DOHH2 (cell line): ENCODE data around the gene FAM227A.

Source experiments
- H3F3A ChIP-seq: fragments of 200-600 bp; sonication (generic), shearing (Covaris generic); 2 replicates; pipeline ENCODE4 v1.6.0; 2016; ENCODE audit warnings: antibody characterized with exemption, mild to moderate bottlenecking; ENCODE audit not compliant: control insufficient read depth, insufficient read depth
- H3K27ac ChIP-seq: fragments of 200-600 bp; sonication (generic); 2 replicates; pipeline ENCODE4 v1.5.1; 2014; ENCODE audit warnings: low read depth, mild to moderate bottlenecking, low read length, moderate library complexity
- H3K27me3 ChIP-seq: fragments of 200-600 bp; sonication (generic); 2 replicates; pipeline ENCODE4 v1.6.1; 2014; ENCODE audit warnings: mild to moderate bottlenecking, low read length, mixed read lengths; ENCODE audit not compliant: control insufficient read depth
- H3K36me3 ChIP-seq: fragments of 200-600 bp; sonication (generic); 2 replicates; pipeline ENCODE4 v1.6.1; 2014; ENCODE audit warnings: mild to moderate bottlenecking, low read length, moderate library complexity, mixed read lengths; ENCODE audit not compliant: control insufficient read depth
- H3K4me1 ChIP-seq: fragments of 200-600 bp; sonication (generic); 2 replicates; pipeline ENCODE4 v1.6.1; 2014; ENCODE audit warnings: mild to moderate bottlenecking, low read length, mixed read lengths; ENCODE audit not compliant: control insufficient read depth
- H3K4me2 ChIP-seq: fragments of 200-600 bp; sonication (generic); 2 replicates; pipeline ENCODE4 v1.6.0; 2014; ENCODE audit warnings: mild to moderate bottlenecking, low read length, moderate library complexity
- H3K4me3 ChIP-seq: fragments of 200-600 bp; sonication (generic); 2 replicates; pipeline ENCODE4 v1.5.1; 2014; ENCODE audit warnings: mild to moderate bottlenecking, low read length, mixed read lengths
- H3K79me2 ChIP-seq: fragments of 200-600 bp; sonication (generic); 2 replicates; pipeline ENCODE4 v1.6.1; 2014; ENCODE audit warnings: mild to moderate bottlenecking, low read length, mixed read lengths; ENCODE audit not compliant: control insufficient read depth
- H3K9me2 ChIP-seq: fragments of 200-600 bp; sonication (generic); replicated peaks from 2 replicates; pipeline ENCODE4 v1.6.1; 2014; ENCODE audit warnings: mild to moderate bottlenecking, low read length, mixed read lengths; ENCODE audit not compliant: control insufficient read depth
- H3K9me3 ChIP-seq: fragments of 200-600 bp; sonication (generic); 2 replicates; pipeline ENCODE4 v1.6.1; 2014; ENCODE audit warnings: antibody characterized with exemption, low read length, mixed read lengths; ENCODE audit not compliant: control insufficient read depth, insufficient read depth
- H4K20me1 ChIP-seq: fragments of 200-600 bp; sonication (generic); 2 replicates; pipeline ENCODE4 v1.6.0; 2014; ENCODE audit warnings: low read depth, mild to moderate bottlenecking, antibody characterized with exemption, low read length, moderate library complexity; ENCODE audit not compliant: control insufficient read depth, insufficient read depth
- EZH2phosphoT487 ChIP-seq: fragments of 200-600 bp; sonication (generic); IDR thresholded peaks from 2 replicates; pipeline ENCODE4 v1.6.1; 2017; ENCODE audit warnings: borderline replicate concordance, mild to moderate bottlenecking, antibody characterized with exemption, low read length, moderate library complexity, mixed read lengths
- TF ChIP-seq, protein P1 (sequence below): fragments of 200-600 bp; sonication (generic); IDR thresholded peaks from one replicate; pipeline ENCODE4 v1.5.1; 2014; ENCODE audit warnings: antibody characterized with exemption, mild to moderate bottlenecking, low read depth, low read length; ENCODE audit not compliant: poor library complexity, severe bottlenecking

Gene FAM227A

DNA sequence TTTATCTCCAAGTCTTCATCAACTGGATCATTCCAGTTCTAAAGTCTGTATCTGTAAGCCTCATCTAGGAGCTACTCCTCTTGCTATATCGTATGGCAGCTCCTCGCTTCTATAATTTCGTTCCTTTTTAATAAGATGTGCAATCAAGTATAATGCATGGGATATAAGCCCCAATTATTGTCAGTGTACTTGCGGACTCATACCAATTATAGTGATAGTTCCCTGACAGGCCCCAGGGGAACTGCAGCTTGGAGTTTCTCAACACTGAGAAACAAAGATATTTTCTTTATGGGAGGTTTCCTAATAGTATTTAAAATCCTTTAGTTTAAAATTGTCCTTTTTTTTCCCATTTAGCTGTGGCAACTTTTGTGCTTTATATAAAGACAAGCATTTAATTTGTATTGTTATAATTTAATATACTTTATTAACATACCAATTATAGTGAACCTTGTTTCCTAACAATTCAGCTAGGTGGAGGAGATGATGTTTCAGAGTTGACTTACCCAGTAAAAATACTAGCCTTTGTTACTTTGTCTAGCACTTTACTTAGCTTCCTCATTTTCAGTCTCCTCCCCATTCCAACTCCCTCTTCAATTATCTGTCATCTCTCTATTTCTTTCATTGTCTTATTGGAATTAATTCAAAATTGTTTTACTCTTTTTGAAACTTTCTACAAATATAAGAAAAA lies 124.8 kb downstream of the FAM227A start:
- Histone ChIP-seq H3K27ac (peak overlapping the region; percentile 51), H3K4me3 (peak overlapping the region; percentile 44; the same call in 1 of the 2 replicates), H3K4me1 (peaks cover 14% of the 10 kb centered on the region), H4K20me1 (no peaks in the 10 kb centered on the region), H3K36me3 (peaks cover 8% of the 10 kb centered on the region), H3K9me3 (no peaks in the 10 kb centered on the region), H3K4me2 (peak overlapping the region; percentile 63), H3K9me2 (no peaks in the 10 kb centered on the region), H3K79me2 (no peaks in the 10 kb centered on the region), H3K27me3 (no peaks in the 10 kb centered on the region), H3F3A (peaks cover 7% of the 10 kb centered on the region)
- TF ChIP-seq, protein P1, sequence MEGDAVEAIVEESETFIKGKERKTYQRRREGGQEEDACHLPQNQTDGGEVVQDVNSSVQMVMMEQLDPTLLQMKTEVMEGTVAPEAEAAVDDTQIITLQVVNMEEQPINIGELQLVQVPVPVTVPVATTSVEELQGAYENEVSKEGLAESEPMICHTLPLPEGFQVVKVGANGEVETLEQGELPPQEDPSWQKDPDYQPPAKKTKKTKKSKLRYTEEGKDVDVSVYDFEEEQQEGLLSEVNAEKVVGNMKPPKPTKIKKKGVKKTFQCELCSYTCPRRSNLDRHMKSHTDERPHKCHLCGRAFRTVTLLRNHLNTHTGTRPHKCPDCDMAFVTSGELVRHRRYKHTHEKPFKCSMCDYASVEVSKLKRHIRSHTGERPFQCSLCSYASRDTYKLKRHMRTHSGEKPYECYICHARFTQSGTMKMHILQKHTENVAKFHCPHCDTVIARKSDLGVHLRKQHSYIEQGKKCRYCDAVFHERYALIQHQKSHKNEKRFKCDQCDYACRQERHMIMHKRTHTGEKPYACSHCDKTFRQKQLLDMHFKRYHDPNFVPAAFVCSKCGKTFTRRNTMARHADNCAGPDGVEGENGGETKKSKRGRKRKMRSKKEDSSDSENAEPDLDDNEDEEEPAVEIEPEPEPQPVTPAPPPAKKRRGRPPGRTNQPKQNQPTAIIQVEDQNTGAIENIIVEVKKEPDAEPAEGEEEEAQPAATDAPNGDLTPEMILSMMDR: no peak
- TF ChIP-seq EZH2phosphoT487: no peak
